Stimulated activated CD4-positive, alpha-beta T cell treated with anti-CD3 and anti-CD28 coated beads, Interleukin-12 subunit alpha, Interleukin-12 subunit beta, amount 100 ng/mL, for 24 hours (primary cell): ENCODE data around the gene ATG4B.

ENCODE experiments used
- DNase-seq, 2 experiments: peaks; one replicate each; pipeline ENCODE4 v3.0.0-alpha.2; 2020; ENCODE audit warnings: low read depth in 2 of 2

The ATG4B gene

DNA sequence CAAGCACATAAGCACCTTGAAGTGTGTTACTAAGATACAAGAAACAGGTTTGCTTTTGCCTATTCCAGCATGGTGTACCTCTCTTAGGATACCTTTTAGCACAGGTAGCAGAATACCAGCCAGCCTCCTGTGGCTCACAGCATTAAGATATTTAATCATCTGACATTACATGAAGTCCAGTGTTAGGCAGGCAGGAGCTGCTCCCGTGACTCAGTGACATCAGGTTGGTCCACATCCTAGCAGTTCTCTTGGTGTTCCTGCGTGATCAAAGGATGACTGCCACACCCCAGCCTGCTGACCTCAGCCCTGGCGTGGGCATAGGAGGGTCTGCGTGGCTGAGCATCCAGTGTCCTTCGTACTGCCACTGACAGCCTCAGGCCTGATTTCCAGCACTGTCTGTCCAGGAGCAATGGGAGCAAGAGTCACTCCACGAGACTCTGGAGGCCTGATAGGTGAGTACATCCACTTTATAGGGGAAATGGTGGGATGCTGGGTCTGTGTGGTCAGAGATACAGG is 52.8 kb downstream of the ATG4B start:
- no peak for DNase-seq

DNA sequence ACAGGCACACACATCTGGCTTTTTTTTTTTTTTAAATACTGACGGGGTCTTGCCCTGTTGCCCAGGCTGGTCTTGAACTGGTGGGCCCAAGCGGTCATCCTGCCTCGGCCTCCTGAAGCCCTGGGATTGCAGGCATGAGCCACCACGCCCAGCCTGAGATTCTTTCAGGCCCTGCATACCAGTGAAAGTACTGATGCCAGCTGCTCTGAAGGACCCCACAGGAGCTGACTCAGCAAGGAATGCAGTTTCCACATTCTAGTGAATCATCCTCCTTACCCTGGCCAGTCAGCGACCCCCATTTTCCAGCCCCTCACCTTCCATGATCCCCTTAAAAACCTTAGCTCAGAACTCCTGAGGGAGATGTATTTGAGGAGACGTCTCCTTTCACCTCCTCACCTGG is 55.0 kb downstream of the ATG4B start:
- no peak for DNase-seq

GRCh38 chr2:241695651-241696050 is 58.2 kb downstream of the ATG4B start:
- DNase-seq, result no peak

GRCh38 chr2:241701149-241701398 is 63.6 kb downstream of the ATG4B start:
- DNase-seq, result no peak

DNA sequence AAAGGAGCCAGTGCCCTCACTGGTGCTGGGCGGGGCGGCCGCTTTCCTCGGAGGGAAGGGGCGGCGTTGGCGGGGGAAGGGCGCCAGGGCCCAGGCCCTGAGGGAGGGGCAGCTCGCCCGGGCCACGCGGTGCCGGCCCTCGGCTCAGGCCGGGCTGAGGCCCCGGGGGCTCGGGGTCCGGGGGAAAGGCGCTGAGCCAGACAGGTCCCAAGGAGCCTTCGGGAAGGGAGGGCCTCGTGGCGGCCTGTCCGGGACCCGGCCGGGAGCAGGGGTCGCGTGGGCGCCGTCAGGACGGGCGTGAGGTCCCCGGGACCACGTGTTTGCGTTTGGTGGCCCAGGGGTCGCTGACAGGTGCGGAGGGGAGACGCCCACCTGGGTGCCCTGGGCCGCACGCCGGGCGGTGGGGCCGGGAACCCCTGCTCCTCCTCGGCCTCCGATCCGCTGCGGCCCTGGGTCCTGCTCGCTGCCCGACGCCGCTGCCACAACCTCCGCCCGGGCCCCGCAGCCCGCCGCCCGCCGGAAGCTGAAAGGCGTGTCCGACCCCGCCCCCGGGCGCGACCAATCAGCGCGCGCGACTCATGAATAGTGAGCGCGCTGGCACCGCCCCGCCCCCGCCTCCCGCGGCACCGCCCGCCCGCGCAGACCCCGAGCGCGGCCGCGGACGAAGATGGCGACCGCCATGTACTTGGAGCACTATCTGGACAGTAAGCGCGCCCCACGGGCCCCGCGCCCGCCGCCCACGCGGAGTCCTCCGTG is 64.1 kb downstream of the ATG4B start, which contains the start of gene ING5:
Gene ING5, plus strand, starts transcription at position 641 of the 756 bp plus-strand sequence. Its CDS starts 27 bp downstream, at position 668.
- peak; percentile 95 to 97 for DNase-seq

DNA sequence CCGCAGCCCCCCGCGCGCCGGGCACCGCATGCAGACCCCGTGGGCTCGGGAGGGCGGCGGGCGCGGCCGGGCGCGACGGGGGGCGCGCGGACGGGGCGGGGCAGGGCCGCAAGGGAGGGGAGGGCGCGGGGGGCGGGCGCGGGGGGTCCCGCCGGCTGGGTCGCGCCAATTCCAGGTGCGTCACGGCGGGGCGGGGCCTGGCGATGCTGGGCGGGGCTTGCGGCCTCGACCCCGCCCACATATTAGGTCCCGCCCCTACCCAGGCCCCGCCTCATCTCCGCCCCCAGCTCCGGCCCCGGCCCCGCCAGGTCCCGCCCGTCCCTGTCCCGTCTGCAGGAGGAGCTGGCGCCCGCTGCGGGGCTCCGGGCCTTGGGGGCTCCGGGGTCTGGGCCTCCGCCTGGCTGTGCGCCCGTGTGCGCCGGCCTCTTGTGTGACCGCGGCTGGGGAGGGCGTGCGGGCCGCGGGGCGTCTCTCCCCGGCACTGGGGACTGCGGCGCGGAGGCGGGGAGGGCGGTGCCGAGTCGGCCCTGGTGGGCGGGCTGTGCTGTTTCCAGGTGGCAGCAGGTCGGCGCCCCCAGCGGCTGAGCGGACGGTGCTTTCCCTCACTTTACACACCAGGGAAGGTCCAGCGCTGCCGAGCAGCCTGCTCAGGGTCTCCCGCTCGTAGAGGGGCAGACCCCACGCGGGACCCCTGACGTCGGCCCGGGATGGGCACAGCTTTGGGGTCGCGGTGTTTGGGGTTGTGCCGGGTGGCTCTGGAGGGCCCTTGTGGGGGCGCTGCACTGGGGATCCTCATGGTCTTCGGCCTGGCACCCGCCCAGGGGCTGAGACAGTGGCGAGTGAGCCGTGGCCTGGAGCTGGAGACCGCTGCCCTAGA is 64.9 kb downstream of the ATG4B start:
- peak; percentile 73 to 86 for DNase-seq

- no peak for DNase-seq
These were observed 65.6 kb downstream of the ATG4B start for GRCh38 chr2:241703032-241703604.

DNA sequence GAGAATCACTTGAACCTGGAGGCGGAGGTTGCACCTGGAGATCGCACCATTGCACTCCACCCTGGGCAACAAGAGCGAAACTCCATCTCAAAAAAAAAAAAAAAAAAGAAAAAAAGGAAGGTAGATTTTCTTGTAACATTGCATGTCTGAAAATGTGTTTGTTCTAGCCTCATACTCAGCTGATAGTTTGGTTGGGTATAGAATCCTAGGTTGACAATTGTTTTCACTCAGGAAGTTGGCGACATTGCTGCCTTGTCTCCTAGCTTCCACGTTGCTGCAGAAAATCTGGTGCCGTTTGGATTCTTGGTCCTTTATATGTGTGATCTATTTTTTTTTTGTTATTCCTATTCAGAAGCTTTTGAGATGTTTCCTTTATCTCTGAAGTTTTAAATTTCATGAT is 69.0 kb downstream of the ATG4B start:
- no peak for DNase-seq

- DNase-seq, result no peak
These were observed 71.4 kb downstream of the ATG4B start for GRCh38 chr2:241708879-241709278.

- DNase-seq, result no peak
These were observed 81.6 kb downstream of the ATG4B start for GRCh38 chr2:241719093-241719492.

DNA sequence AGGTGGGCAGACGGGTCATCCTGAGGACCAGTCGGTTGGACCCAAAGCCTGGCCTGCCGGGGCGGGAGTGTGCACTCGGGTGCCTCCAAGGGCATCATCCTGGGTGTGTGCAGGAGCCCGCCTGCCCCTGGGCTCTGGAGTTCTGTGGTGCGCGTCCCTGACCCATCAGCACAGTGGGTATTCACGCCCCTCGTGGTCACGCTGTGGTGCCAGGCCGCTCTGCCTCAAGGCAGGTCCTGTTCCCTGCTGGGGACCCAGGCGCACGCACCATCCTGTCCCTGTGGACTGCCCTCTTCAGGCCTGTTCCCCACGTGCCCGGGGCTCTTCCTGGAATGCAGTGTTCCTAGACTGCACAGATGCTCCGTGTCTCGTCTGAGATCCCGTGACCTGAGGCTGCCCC is 82.6 kb downstream of the ATG4B start:
- no peak for DNase-seq

DNA sequence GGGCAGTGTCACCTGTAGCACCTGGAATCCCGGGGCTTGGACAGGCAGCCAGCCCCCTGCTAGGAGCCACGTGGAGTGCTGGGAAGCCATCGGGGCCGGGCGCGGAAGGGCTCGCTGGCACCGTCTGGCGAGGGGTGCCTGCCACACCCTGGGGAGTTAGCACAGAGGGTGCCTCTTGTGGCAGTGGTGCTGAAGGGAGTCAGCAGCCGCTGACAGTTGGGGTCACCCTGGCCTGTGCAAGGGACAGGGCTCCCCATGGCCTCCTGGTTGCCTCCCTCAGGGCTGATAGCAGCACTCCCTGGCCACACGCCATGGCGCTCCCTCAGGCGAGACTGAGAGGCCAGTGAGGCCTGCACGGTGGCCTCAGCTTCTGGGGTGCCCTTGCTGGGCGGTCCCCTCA is 83.1 kb downstream of the ATG4B start:
- no peak for DNase-seq

DNA sequence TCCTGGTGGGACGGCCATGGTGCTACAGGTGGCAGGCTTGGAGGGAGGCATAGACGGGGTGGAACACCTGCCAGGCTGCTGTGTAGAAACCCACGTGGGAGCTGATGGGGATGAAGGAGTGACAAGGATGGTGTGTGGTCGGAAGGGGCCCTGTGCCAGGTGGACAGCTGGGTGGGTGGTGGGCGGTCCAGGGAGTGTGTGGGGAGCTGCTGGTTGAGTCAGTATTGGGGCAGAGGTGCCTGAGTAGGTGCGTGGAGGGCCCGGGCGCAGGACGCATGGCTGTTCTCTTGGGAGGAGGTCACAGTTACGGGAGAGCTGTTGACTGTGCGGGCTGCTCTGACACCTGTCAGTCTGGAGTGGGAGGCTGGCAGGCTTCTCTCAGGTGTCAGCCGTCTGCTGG is 84.4 kb downstream of the ATG4B start:
- DNase-seq, result no peak

DNA sequence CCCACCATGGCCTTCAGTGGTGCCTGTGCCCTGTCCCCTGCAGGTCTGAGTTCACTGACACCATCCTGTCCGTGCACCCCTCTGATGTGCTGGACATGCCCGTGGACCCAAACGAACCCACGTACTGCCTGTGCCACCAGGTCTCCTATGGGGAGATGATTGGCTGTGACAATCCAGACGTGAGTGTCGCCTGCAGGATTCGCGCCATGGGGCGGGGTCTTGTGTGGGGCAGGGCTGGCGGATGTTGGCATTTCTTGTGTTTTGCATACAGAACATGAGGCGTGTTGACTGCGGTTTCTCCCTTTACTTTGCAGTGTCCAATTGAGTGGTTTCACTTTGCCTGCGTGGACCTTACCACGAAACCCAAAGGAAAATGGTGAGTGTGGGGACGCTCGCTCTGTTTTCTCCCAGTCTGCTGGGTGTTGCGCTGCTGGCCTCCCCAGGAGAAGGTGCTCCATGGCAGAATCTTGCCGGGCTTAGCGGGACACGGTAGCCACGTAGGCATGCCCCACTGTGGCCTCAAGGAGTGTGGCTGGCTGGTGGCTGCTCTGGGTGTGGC is 85.5 kb downstream of the ATG4B start:
- DNase-seq, result no peak
